Spleen (tissue), 11 donors: Measurements from ENCODE around the gene GOLGA7B. TPM values are rescaled to one million over a fixed set of nuclear protein-coding genes. Genes with fewer than 3 reads are reported as not detected.

ENCODE experiments used
- DNase-seq: peaks from one replicate; pipeline ENCODE4 v3.0.0-alpha.2; 2020
- H3K27ac ChIP-seq, 8 donors: fragments of 200-600 bp; sonication (generic) in 7 of 8; 1 replicate in 4 of 8; 2 replicates in 4 of 8; pipeline versions ENCODE4 v1.5.0 to v1.8.0; 2016 to 2021; ENCODE audit warnings: inconsistent platforms in 4 of 8, mild to moderate bottlenecking in 4 of 8, moderate library complexity in 1 of 8
- H3K27me3 ChIP-seq, 7 donors: fragments of 200-600 bp; sonication (generic) in 6 of 7; replicated peaks in 1 of 7; 1 replicate in 4 of 7; 2 replicates in 3 of 7; pipeline versions ENCODE4 v1.5.0 to v1.8.0; 2016 to 2021; ENCODE audit warnings: inconsistent platforms in 3 of 7, mild to moderate bottlenecking in 1 of 7
- H3K36me3 ChIP-seq, 6 donors: fragments of 200-600 bp; sonication (generic) in 5 of 6; 1 replicate in 4 of 6; 2 replicates in 2 of 6; pipeline versions ENCODE4 v1.5.0 to v1.8.0; 2016 to 2021; ENCODE audit warnings: inconsistent platforms in 2 of 6
- H3K4me1 ChIP-seq, 6 donors: fragments of 200-600 bp; sonication (generic) in 5 of 6; 1 replicate in 3 of 6; 2 replicates in 3 of 6; pipeline versions ENCODE4 v1.5.0 to v1.8.0; 2016 to 2021; ENCODE audit warnings: inconsistent platforms in 3 of 6
- H3K4me3 ChIP-seq, 8 donors: fragments of 200-600 bp; sonication (generic) in 7 of 8; 1 replicate in 4 of 8; 2 replicates in 4 of 8; pipeline versions ENCODE4 v1.5.0 to v1.8.0; 2016 to 2021; ENCODE audit warnings: inconsistent platforms in 4 of 8, mild to moderate bottlenecking in 4 of 8, moderate library complexity in 2 of 8
- H3K9me3 ChIP-seq, 8 donors: fragments of 200-600 bp; sonication (generic) in 7 of 8; 1 replicate in 4 of 8; 2 replicates in 4 of 8; pipeline versions ENCODE4 v1.5.0 to v1.8.0; 2016 to 2021; ENCODE audit warnings: inconsistent platforms in 4 of 8
- POLR2A ChIP-seq, 3 donors: fragments of 450-650 bp; IDR thresholded peaks; one replicate each; pipeline ENCODE4 v1.5.1; 2017; ENCODE audit warnings: antibody characterized with exemption in 3 of 3, mild to moderate bottlenecking in 1 of 3
- POLR2AphosphoS5 ChIP-seq, 3 donors: sonication (generic); formaldehyde crosslinking; IDR thresholded peaks; one replicate each; pipeline ENCODE4 v1.5.1; 2017; ENCODE audit warnings: antibody characterized with exemption in 3 of 3
- WGBS, 5 donors: extraction: QIAGEN DNeasy Blood & Tissue Kit in 3 of 5; methylation state at CpG; one replicate each; pipeline versions ENCODE4 v1.1.5 to v1.1.7; 2013 to 2018; 5-methylcytosine and 5-hydroxymethylcytosine counted together
- intact Hi-C: fragments of 100-400 bp; cut with DNase I; formaldehyde crosslinking; loops from one replicate; pipeline ENCODE4 v1.15.0; 2023; ENCODE audit warnings: low total_unique reads
- polyA plus RNA-seq, 3 donors: library from polyadenylated mRNA; stranded (reverse); fragments of 200-250 nt; gene quantifications; one replicate each; pipeline ENCODE4 v1.2.1, GENCODE V29; 2013
- total RNA-seq, 7 donors: library from RNA; depleted of rRNA in 3 of 7; stranded (reverse); fragments of >200 nt in 3 of 7; fragmentation: NEBNext Ultra II Directional in 4 of 7; extraction: Animal tissue kit (Norgen Biotek cat#: 25700) in 4 of 7; gene quantifications; one replicate each; pipeline versions ENCODE4 v1.1.0 to v1.2.1, GENCODE V29; 2016 to 2021
- TF ChIP-seq, protein P1 (sequence below), 11 experiments: fragments of 200-600 bp in 7 of 11; fragments of 450-650 bp in 4 of 11; sonication (generic) in 4 of 11; IDR thresholded peaks in 8 of 11; conservative IDR thresholded peaks in 3 of 11; 1 replicate in 7 of 11; 2 replicates in 4 of 11; pipeline versions ENCODE4 v1.4.0 to v1.8.0; 2016 to 2021; ENCODE audit warnings: antibody characterized with exemption in 11 of 11, inconsistent platforms in 4 of 11, mild to moderate bottlenecking in 1 of 11
- donor health status: healthy with polysubstance abuse.
- donor health status: DM: no; HTN: no; CAD: no; lungs with moderate emphysema.
- donor health status: DM: no; HTN: no; CAD: no.
- donor health status: Bipolar disorder and iron deficiency.
- donor health status: healthy.
- donor health status: DM: no; HTN: no; CAD: no.
- donor health status: DM: yes; HTN: yes; CAD: no.

Gene GOLGA7B
- total and polyA plus RNA-seq, 10 donors = 0.27 to 1.0 (median 0.52) TPM

GRCh38 chr10:97805096-97805884, 44.4 kb upstream of the GOLGA7B start:
- H3K9me3 ChIP-seq = no peaks in the 10 kb centered on the region
- DNase-seq = no peak
- peaks cover 0 to 11% (median 0%) of the 10 kb centered on the region in 7 donors for H3K27me3 ChIP-seq
- TF ChIP-seq, protein P1, sequence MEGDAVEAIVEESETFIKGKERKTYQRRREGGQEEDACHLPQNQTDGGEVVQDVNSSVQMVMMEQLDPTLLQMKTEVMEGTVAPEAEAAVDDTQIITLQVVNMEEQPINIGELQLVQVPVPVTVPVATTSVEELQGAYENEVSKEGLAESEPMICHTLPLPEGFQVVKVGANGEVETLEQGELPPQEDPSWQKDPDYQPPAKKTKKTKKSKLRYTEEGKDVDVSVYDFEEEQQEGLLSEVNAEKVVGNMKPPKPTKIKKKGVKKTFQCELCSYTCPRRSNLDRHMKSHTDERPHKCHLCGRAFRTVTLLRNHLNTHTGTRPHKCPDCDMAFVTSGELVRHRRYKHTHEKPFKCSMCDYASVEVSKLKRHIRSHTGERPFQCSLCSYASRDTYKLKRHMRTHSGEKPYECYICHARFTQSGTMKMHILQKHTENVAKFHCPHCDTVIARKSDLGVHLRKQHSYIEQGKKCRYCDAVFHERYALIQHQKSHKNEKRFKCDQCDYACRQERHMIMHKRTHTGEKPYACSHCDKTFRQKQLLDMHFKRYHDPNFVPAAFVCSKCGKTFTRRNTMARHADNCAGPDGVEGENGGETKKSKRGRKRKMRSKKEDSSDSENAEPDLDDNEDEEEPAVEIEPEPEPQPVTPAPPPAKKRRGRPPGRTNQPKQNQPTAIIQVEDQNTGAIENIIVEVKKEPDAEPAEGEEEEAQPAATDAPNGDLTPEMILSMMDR (IDR thresholded peaks at IDR 0.05 in 8 of 11, conservative IDR thresholded peaks at IDR 0.05 in 3 of 11) = no peak
- TF ChIP-seq POLR2AphosphoS5 (IDR thresholded peaks at IDR 0.05) (no peak), POLR2A (IDR thresholded peaks at IDR 0.05) (no peak)
- intact Hi-C loops = no loop called here
- no peaks in the 10 kb centered on the region for H3K36me3 ChIP-seq
- no peaks in the 10 kb centered on the region for H3K4me1 ChIP-seq
- no peak overlapping the region for H3K4me3 ChIP-seq
- no peak overlapping the region for H3K27ac ChIP-seq
- 72 to 85% (median 81%) methylated on average over 12 of the region's 12 CpGs for WGBS, 5 donors

- no peaks in the 10 kb centered on the region for H3K36me3 ChIP-seq
- TF ChIP-seq POLR2A (IDR thresholded peaks at IDR 0.05) (no peak), POLR2AphosphoS5 (IDR thresholded peaks at IDR 0.05) (no peak)
- TF ChIP-seq, protein P1 (IDR thresholded peaks at IDR 0.05 in 8 of 11, conservative IDR thresholded peaks at IDR 0.05 in 3 of 11) = no peak
- H3K4me3 ChIP-seq = no peak overlapping the region
- 77 to 89% (median 86%) methylated on average over 6 of the region's 6 CpGs for WGBS, 5 donors
- H3K4me1 ChIP-seq = no peaks in the 10 kb centered on the region
- no peaks in the 10 kb centered on the region for H3K9me3 ChIP-seq
- peaks cover 0 to 10% (median 0%) of the 10 kb centered on the region in 7 donors for H3K27me3 ChIP-seq
- intact Hi-C loops = no loop called here
- DNase-seq = no peak
- H3K27ac ChIP-seq = no peak overlapping the region
These were observed 43.7 kb upstream of the GOLGA7B start for GRCh38 chr10:97805949-97806348.

- no peak overlapping the region for H3K4me3 ChIP-seq
- TF ChIP-seq, protein P1 (IDR thresholded peaks at IDR 0.05 in 8 of 11, conservative IDR thresholded peaks at IDR 0.05 in 3 of 11) = no peak
- intact Hi-C loops = no loop called here
- H3K4me1 ChIP-seq = no peaks in the 10 kb centered on the region
- WGBS, 5 donors = 72 to 83% (median 79%) methylated on average over 7 of the region's 7 CpGs
- no peaks in the 10 kb centered on the region for H3K9me3 ChIP-seq
- peaks cover 0 to 10% (median 0%) of the 10 kb centered on the region in 7 donors for H3K27me3 ChIP-seq
- H3K36me3 ChIP-seq = no peaks in the 10 kb centered on the region
- DNase-seq = no peak
- no peak overlapping the region for H3K27ac ChIP-seq
These were observed 39.2 kb upstream of the GOLGA7B start for GRCh38 chr10:97810446-97810845.

DNA sequence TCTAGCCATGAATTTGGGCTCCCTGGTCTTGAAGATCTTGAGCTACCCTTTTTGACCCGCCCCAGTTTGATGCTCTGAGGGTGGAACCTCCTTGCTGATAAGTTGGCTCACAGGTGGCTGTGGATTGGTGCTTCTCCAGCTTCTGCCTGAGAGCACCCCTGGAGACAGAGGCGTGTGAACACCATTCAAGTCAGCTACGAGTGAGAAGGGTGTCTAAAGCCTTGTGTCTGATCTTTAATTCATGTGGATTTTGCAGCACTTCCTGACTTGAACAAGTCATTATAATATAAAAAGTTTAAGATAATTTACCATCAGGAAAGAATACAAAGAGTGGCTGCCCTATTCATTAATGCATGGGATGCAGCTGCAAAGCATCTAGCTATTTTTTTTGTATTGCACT, 37.7 kb upstream of the GOLGA7B start:
- Histone ChIP-seq H3K27ac (no peak overlapping the region), H3K4me1 (no peaks in the 10 kb centered on the region), H3K9me3 (no peaks in the 10 kb centered on the region), H3K4me3 (no peak overlapping the region), H3K27me3 (peaks cover 0 to 25% (median 0%) of the 10 kb centered on the region in 7 donors), H3K36me3 (no peaks in the 10 kb centered on the region)
- 57 to 67% (median 62%) methylated on average over 3 of the region's 3 CpGs for WGBS, 5 donors
- no peak for DNase-seq
- TF ChIP-seq POLR2A (IDR thresholded peaks at IDR 0.05) = no peak
- no peak for TF ChIP-seq POLR2AphosphoS5 (IDR thresholded peaks at IDR 0.05)
- TF ChIP-seq, protein P1 (IDR thresholded peaks at IDR 0.05 in 8 of 11, conservative IDR thresholded peaks at IDR 0.05 in 3 of 11) = no peak
- intact Hi-C loops = no loop called here
